Measurements from ENCODE around the gene LRRC10. TPM values are rescaled to one million over a fixed set of nuclear protein-coding genes. Genes with fewer than 3 reads are reported as not detected.
"Not testable (repeated sequence)": the region's sequence is repeated elsewhere in the genome, so short reads cannot be mapped to it uniquely, and the experiment has no call there.

The LRRC10 gene
- polyA plus RNA-seq, 3 donors: 0.04 to 0.10 TPM; not detected in 1

DNA sequence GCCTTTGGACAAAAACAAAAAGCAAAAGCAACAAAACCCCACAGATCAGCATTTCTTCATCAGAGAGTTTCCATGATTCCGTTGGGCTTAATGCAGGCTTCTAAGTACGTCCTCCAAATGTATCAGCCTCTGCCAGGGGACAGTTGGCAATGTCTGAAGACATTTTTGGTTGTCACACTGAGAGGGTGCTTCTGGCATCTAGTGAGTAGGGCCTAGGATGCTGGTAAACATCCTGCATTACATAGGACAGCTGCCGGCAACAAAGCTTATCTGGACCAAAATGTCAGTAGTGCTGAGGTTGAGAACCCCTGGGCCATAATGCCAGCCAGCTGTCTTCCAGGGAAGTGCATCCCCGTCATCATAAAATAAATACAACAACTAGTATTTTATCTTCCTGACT is 9.4 kb upstream of the LRRC10 start:
- no peak for DNase-seq (ENCODE audit: low read depth in 3 of 3, low spot score in 2 of 3)

GRCh38 chr12:69619050-69619449 is 8.3 kb upstream of the LRRC10 start:
- DNase-seq (ENCODE audit: low read depth in 3 of 3, low spot score in 2 of 3): no peak

DNA sequence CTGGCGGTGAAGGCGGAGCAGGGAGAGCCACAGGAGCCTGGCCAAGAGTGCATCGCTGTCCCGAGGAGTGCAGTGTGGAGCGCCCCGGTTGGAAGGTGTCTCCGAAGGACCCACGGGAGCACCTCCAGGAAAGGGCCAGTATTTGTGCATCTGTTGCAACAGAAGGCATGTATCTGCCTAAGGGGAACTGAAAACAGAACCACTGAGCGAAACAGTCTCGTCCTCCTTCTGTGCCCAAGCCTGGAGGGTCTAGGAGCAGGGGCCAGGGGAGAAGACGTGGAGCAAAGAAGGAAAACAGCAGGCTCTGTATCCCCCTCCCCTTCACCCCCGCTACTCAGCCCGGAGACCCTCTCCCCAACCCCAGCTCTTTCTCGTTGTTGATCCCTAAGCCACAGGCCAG is 5.3 kb upstream of the LRRC10 start:
- no peak for DNase-seq (ENCODE audit: low read depth in 3 of 3, low spot score in 2 of 3)

GRCh38 chr12:69613351-69613750 is 2.6 kb upstream of the LRRC10 start:
- no peak for DNase-seq (ENCODE audit: low read depth in 3 of 3, low spot score in 2 of 3)

DNA sequence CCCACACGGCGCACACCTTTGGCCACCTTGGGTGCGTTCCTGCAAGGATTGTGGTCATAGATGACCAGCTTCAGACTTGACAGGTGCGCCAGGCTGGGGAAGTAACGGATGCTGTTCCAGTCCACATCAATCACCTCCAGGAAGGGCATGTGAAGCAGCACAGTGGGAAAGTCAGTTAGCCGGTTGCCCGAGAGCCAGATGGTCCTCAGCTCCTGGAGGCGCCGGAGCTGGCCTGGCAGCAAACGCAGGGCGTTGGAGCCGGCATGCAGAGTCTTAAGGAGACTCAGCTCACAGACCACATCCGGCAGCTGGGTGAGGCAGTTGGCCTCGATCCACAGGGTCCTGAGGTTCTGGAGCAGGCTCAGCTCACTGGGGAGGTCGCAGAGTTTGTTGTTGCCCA is 581 bp downstream of the LRRC10 start:
- DNase-seq (ENCODE audit: low read depth in 3 of 3, low spot score in 2 of 3): no peak

DNA sequence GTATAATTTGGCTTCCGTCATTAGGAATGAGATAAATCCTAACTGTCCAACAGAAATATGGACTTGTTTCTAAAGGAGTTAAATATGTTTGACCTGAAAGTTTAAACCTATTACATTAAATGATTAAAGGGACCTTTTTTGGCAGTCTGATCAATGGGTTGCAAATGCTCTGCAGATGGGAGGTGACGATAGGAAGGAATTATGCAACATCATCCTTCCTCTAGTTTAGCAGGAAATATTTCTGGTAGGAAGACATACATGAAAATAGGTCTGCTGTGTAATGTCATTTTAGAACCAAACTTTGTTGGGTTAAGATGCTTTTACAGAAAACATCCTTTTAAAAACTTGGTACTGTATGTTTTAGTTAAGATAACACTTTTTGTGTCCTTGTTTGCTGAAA is 2.6 kb downstream of the LRRC10 start:
- no peak for DNase-seq (ENCODE audit: low read depth in 3 of 3, low spot score in 2 of 3)

- not testable (repeated sequence) for DNase-seq (ENCODE audit: low read depth in 3 of 3, low spot score in 2 of 3)
Measured at GRCh38 chr12:69604275-69604674, 6.4 kb downstream of the LRRC10 start.

DNA sequence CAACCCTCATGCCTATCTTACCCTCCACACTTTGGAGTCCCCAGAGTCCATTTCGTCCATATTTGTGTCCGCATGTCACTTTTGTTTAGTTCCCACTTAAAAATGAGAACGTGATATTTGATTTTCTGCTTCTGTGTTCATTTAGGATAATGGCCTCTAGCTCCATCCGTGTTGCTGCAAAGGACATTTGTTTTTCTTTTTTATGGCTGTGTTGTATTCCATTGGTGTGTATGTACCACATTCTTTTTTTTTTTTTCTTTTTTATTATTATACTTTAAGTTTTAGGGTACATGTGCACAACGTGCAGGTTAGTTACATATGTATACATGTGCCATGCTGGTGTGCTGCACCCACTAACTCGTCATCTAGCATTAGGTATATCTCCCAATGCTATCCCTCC is 7.2 kb downstream of the LRRC10 start:
- not testable (repeated sequence) for DNase-seq (ENCODE audit: low read depth in 3 of 3, low spot score in 2 of 3)

- no peak for DNase-seq (ENCODE audit: low read depth in 3 of 3, low spot score in 2 of 3)
Measured at GRCh38 chr12:69602954-69603353, 7.8 kb downstream of the LRRC10 start.

DNA sequence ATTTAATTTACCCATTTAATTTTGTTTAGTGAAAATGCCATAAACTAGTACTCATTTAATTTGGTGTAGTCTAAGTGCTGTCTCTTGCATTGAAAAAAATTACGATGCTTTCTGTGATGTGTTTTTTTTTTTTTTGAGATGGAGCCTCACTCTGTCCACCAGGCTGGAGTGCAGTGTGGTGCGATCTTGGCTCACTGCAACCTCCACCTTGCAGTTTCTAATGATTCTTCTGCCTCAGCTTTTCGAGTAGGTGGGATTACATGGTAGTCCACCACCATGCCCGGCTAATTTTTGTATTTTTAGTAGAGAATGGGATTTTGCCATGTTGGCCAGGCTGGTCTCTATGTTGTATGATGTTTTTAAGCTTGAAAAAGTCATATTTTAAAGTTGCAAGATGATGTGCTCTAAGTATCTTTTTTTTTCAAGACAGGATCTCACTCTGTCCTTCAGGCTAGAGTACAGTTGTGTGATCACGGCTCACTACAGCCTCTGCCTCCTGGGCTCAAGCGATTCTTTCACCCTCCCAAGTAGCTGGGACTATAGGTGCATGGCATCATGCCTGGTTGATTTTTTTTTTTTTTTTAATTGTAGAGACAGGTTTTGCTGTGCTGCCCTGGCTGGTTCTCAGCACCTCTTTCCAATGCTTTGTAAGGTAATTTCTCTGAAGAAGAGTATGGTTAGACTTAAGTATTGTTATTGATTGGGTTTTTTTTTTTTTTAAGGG is 8.6 kb downstream of the LRRC10 start:
- no peak for DNase-seq (ENCODE audit: low read depth in 3 of 3, low spot score in 2 of 3)

GRCh38 chr12:69600804-69601203 is 9.9 kb downstream of the LRRC10 start:
- no peak for DNase-seq (ENCODE audit: low read depth in 3 of 3, low spot score in 2 of 3)

DNA sequence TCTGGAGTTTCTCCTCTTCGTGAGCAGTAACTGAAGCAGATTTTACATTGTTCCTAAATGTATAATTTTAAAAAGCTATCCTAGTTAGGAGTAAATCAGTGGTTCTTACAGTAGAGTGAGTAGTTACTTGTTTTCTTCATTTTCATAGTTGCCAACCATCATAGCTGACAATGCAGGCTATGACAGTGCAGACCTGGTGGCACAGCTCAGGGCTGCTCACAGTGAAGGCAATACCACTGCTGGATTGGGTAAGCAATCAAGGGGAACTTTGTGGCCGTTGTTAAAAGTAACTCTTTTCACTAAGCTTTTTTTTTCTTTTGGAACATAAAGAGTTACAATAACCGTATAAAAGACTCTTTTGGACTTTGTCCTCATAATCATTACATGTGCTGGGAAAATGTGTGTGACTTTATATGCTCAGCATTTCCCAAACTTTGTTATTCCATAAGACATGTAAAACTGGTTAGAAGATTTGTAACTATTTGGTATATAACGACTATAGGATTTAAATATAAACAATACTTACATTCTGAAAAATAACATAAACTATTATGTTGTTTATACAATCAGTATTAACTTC is 12.4 kb downstream of the LRRC10 start:
- DNase-seq (ENCODE audit: low read depth in 3 of 3, low spot score in 2 of 3): no peak

DNA sequence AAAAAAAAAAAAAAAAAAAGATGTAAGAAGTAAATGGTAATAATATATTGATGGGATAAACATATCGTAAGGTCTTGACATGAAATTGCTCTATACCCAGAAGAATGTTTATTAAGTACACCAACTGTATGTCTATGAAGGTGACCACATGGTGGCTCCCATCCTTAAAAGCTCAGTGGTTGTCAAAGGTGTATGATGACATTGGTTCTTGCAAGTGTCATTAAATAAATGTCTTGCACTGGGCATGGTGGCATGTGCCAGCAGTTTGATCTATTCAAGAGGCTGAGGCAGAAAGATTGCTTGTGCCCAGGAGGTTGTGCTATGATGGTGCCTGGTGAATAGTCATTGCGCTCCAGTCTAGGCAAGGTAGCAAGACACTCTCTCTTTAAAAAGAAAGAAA is 15.0 kb downstream of the LRRC10 start:
- DNase-seq (ENCODE audit: low read depth in 3 of 3, low spot score in 2 of 3): no peak

- DNase-seq (ENCODE audit: low read depth in 3 of 3, low spot score in 2 of 3): no peak
Measured at GRCh38 chr12:69589082-69589481, 21.6 kb downstream of the LRRC10 start.

DNA sequence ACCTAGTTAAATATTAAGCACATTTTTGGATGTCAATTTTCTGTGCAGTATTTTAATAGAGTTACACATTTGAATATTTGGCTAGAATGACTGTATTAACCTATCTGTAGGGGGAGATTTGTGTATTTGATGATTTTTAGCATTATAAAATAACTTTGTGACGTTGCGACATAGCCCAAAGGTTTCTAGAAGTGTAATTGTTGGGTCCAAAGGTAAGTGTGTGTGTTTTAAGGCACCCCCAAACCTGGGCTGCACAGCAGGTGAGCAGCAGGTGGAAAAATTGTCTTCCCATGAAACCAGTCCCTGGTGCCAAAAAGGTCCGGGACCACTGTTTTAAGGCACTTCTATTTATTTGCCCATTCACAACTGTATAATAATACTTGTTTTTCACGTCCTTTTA is 22.2 kb downstream of the LRRC10 start:
- DNase-seq (ENCODE audit: low read depth in 3 of 3, low spot score in 2 of 3): no peak

GRCh38 chr12:69585189-69586062 is 25.3 kb downstream of the LRRC10 start, which contains the start of gene CCT2:
CCT2 (plus strand) TSS chr12:69585459; CDS start chr12:69585522, 63 bp downstream.
- peak; percentile 90 to 91 (median 91) for DNase-seq (ENCODE audit: low read depth in 3 of 3, low spot score in 2 of 3)

- DNase-seq (ENCODE audit: low read depth in 3 of 3, low spot score in 2 of 3): no peak
Measured at GRCh38 chr12:69583203-69583602, 27.5 kb downstream of the LRRC10 start.

GRCh38 chr12:69580074-69580473 is 30.6 kb downstream of the LRRC10 start:
- no peak for DNase-seq (ENCODE audit: low read depth in 3 of 3, low spot score in 2 of 3)

DNA sequence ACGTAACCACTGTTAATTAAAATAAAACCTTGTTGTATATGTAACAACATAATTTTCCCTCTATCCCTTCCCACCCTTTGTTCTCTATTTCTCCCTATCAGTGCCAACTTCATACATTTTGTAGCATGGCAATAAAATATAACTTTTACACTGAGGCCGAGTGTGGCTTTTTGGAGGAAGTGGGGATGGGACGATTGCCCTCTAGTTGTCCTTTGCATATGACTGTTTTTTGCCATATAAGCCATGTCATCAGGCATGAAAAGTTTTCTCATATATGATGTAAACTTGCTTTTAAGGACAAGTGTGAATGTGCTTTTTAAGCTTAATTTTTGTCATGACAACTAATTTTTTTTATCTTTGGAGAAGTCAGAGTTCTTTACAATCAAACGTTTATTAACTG is 31.7 kb downstream of the LRRC10 start:
- DNase-seq (ENCODE audit: low read depth in 3 of 3, low spot score in 2 of 3): no peak

DNA sequence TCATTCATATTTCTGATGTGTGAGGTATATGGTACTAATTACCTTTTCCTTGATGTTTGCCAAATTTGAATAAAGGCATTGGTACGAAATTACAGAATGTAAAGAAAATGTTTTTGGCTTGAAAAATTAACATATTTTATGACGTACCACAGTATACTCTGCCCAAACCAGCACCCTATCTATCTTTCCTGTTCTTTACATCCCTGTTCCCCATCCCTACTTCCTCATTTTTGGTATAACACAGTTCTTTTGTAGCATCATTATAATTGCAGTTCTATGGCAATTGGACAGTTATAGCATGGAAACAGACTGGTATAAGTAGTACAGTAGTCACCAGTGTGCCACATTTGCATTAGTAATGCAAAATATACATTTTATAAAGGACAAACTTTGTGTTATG is 32.4 kb downstream of the LRRC10 start:
- no peak for DNase-seq (ENCODE audit: low read depth in 3 of 3, low spot score in 2 of 3)

DNA sequence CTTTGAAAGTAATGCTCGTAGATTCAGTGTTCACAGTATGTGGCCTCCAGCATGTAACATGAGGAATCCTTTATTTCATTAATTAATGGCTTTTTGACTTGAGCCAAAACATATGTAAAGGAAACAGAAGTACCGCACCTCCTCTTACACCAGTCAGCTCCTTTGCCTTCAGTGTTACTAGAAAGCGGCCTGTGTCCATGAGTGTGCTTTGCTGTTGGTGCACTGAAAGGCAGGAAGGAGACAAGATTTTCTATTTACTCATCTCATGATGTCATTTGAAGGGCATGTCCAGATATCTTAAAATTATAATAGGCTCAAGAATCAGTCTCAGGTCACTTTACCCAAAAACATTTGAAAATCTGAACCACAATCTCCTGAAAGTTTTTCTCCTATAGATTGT is 35.4 kb downstream of the LRRC10 start:
- DNase-seq (ENCODE audit: low read depth in 3 of 3, low spot score in 2 of 3): no peak
